MCF 10A (cell line): Measurements from ENCODE around the gene CCNL2. TPM values are rescaled to one million over a fixed set of nuclear protein-coding genes. Genes with fewer than 3 reads are reported as not detected.

Experiments
- BruUV-seq: library from RNA; stranded (reverse); fragments of 400-500 nt; replicated peaks from 2 replicates; lab custom pipeline; 2021; lab: Mats Ljungman, UMichigan
- CTCF ChIA-PET: fragments of 300-600 bp; sonication (Branson Sonifier 250); formaldehyde crosslinking; extraction: SDS; loops from one replicate; lab custom pipeline; 2021; ENCODE audit warnings: antibody characterized with exemption, inconsistent platforms; lab: Yijun Ruan, JAX
- POLR2A ChIA-PET: fragments of 300-600, 350-650 bp; sonication (Branson Sonifier 250); formaldehyde crosslinking; extraction: SDS; loops from one replicate; lab custom pipeline; 2020; ENCODE audit warnings: antibody characterized with exemption, inconsistent platforms; lab: Yijun Ruan, JAX
- DNase-seq: peaks from one replicate; pipeline ENCODE4 v3.0.0-alpha.2; 2018; ENCODE audit not compliant: unreplicated experiment
- H3K27ac Mint-ChIP-seq: one replicate; pipeline ENCODE4 v1.8.0; 2022; ENCODE audit warnings: mild to moderate bottlenecking, low read depth, mixed read lengths; ENCODE audit not compliant: unreplicated experiment
- H3K27me3 Mint-ChIP-seq: one replicate; pipeline ENCODE4 v1.8.0; 2022; ENCODE audit warnings: mixed read lengths; ENCODE audit not compliant: insufficient read depth, unreplicated experiment
- H3K36me3 Mint-ChIP-seq: one replicate; pipeline ENCODE4 v1.8.0; 2022; ENCODE audit warnings: mild to moderate bottlenecking, moderate library complexity, mixed read lengths; ENCODE audit not compliant: insufficient read depth, unreplicated experiment
- H3K4me1 Mint-ChIP-seq: one replicate; pipeline ENCODE4 v1.8.0; 2022; ENCODE audit warnings: mixed read lengths; ENCODE audit not compliant: insufficient read depth, unreplicated experiment
- H3K4me3 Mint-ChIP-seq: one replicate; pipeline ENCODE4 v1.8.0; 2022; ENCODE audit warnings: mild to moderate bottlenecking, moderate library complexity, mixed read lengths; ENCODE audit not compliant: unreplicated experiment
- H3K9me3 Mint-ChIP-seq: one replicate; pipeline ENCODE4 v1.8.0; 2022; ENCODE audit warnings: mixed read lengths; ENCODE audit not compliant: unreplicated experiment
- CTCF ChIP-seq: fragments of 200-600 bp; IDR thresholded peaks from one replicate; pipeline ENCODE4 v1.8.0; 2022; ENCODE audit warnings: antibody characterized with exemption, mild to moderate bottlenecking; ENCODE audit not compliant: unreplicated experiment
- intact Hi-C: fragments of 100-400 bp; cut with micrococcal nuclease; formaldehyde crosslinking; loops from 2 replicates; pipeline ENCODE4 v1.14.1; 2022
- total RNA-seq: library from RNA; stranded (reverse); gene quantifications from 2 replicates; pipeline ENCODE4 v1.2.3, GENCODE V29; 2022

The CCNL2 gene
- total RNA-seq, 1 experiment from 2014 or later, result 248 TPM

GRCh38 chr1:1342061-1342562 lies 57.0 kb downstream of the CCNL2 start:
- no peak overlapping the region for H3K27ac Mint-ChIP-seq
- intact Hi-C loops, result no loop called here
- no peaks in the 10 kb centered on the region for H3K9me3 Mint-ChIP-seq
- BruUV-seq, result no TSS peak
- ChIA-PET POLR2A (interaction anchor here (2.9 kb wide), 1 partner anchor 10 kb away, joined by 19 read pairs; the partner anchor contains the start of gene TAS1R3), CTCF (interaction anchor here (1.3 kb wide), 1 partner anchor 30 kb away, joined by 6 read pairs; no protein-coding TSS in a partner anchor)
- TF ChIP-seq CTCF, result no peak
- H3K4me1 Mint-ChIP-seq, result peaks cover 6% of the 10 kb centered on the region
- H3K36me3 Mint-ChIP-seq, result peaks cover 51% of the 10 kb centered on the region
- no peak overlapping the region for H3K4me3 Mint-ChIP-seq
- DNase-seq, result no peak
- no peaks in the 10 kb centered on the region for H3K27me3 Mint-ChIP-seq

- H3K9me3 Mint-ChIP-seq, result no peaks in the 10 kb centered on the region
- intact Hi-C loops, result no loop called here
- no peak for TF ChIP-seq CTCF
- DNase-seq, result no peak
- peaks cover under 1% of the 10 kb centered on the region for H3K4me1 Mint-ChIP-seq
- BruUV-seq, result no TSS peak
- H3K4me3 Mint-ChIP-seq, result no peak overlapping the region
- peaks cover 51% of the 10 kb centered on the region for H3K36me3 Mint-ChIP-seq
- ChIA-PET POLR2A (no interaction called here), CTCF (interaction anchor here (1.3 kb wide), 1 partner anchor 30 kb away, joined by 6 read pairs; no protein-coding TSS in a partner anchor)
- no peak overlapping the region for H3K27ac Mint-ChIP-seq
- H3K27me3 Mint-ChIP-seq, result no peaks in the 10 kb centered on the region
These were observed 57.5 kb downstream of the CCNL2 start for GRCh38 chr1:1341549-1342021.

- no peak overlapping the region for H3K27ac Mint-ChIP-seq
- CTCF ChIA-PET, result interaction anchor here (1.3 kb wide), 1 partner anchor 31 kb away, joined by 6 read pairs; no protein-coding TSS in a partner anchor
- H3K36me3 Mint-ChIP-seq, result peaks cover 51% of the 10 kb centered on the region
- POLR2A ChIA-PET, result no interaction called here
- TF ChIP-seq CTCF, result no peak
- intact Hi-C loops, result no loop called here
- no peaks in the 10 kb centered on the region for H3K27me3 Mint-ChIP-seq
- H3K4me3 Mint-ChIP-seq, result no peak overlapping the region
- no peaks in the 10 kb centered on the region for H3K4me1 Mint-ChIP-seq
- BruUV-seq, result no TSS peak
- DNase-seq, result no peak
- H3K9me3 Mint-ChIP-seq, result no peaks in the 10 kb centered on the region
These were observed 58.2 kb downstream of the CCNL2 start for GRCh38 chr1:1340791-1341548.

GRCh38 chr1:1340185-1340584 lies 59.0 kb downstream of the CCNL2 start:
- ChIA-PET POLR2A (no interaction called here), CTCF (no interaction called here)
- no peak for TF ChIP-seq CTCF
- no peaks in the 10 kb centered on the region for H3K27me3 Mint-ChIP-seq
- H3K27ac Mint-ChIP-seq, result no peak overlapping the region
- BruUV-seq, result no TSS peak
- no peak for DNase-seq
- H3K9me3 Mint-ChIP-seq, result no peaks in the 10 kb centered on the region
- no peak overlapping the region for H3K4me3 Mint-ChIP-seq
- H3K4me1 Mint-ChIP-seq, result no peaks in the 10 kb centered on the region
- intact Hi-C loops, result no loop called here
- peaks cover 56% of the 10 kb centered on the region for H3K36me3 Mint-ChIP-seq
